ENCODE data around the gene ZNF408. TPM values are rescaled to one million over a fixed set of nuclear protein-coding genes. Genes with fewer than 3 reads are reported as not detected.

Gene ZNF408
- total RNA-seq, 1 experiment from 2014 or later = 12.2 TPM

DNA sequence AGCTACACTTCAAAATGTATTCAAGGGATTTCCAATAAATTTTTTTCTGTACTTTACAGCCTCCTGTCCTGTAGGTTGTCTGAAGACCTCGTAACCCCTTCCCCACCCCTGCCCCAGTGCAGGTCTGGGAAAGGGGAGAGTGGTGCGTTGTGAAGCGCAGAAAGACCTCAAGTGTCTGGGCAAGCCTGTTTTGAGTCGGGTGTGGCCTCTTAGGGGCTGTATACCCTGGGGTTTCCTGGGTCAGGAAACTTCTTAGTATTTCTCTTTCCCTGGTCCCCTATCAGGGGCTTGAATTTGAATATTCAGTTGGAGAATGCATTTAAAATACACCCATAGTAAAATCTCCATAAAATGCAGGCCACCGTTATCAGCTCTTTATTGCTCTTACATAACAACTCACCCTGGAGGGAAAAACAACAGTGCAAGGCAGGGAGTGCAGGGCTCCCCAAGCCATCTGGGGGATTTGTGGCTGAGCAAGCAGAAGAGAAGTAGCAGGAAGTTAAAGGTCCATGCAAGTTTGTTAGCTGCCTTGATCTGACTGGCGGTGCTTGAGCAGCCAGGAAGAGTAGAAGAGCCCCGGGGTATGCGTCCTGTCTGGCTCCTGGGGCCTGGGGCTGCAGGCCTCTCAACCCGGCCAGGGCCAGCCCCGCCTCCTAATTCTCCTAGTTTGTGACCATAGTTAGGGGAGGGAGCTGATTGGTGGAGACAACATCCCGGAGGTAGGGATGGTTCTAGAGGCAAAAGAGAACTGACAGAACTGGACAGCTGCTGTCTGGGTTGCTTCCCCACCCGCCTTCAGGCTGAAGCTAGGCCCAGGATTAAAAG, 26.2 kb upstream of the ZNF408 start:
- in situ Hi-C loops (cut with HindIII; ENCODE audit: low pct_unique_long_range_greater_than_20kb, low sequenced_read_pairs) = no loop called here
- no peak for DNase-seq (ENCODE audit: low read depth)

- in situ Hi-C loops (cut with HindIII; ENCODE audit: low pct_unique_long_range_greater_than_20kb, low sequenced_read_pairs) = no loop called here
- no peak for DNase-seq (ENCODE audit: low read depth)
Measured at GRCh38 chr11:46675288-46675851, 25.5 kb upstream of the ZNF408 start.

DNA sequence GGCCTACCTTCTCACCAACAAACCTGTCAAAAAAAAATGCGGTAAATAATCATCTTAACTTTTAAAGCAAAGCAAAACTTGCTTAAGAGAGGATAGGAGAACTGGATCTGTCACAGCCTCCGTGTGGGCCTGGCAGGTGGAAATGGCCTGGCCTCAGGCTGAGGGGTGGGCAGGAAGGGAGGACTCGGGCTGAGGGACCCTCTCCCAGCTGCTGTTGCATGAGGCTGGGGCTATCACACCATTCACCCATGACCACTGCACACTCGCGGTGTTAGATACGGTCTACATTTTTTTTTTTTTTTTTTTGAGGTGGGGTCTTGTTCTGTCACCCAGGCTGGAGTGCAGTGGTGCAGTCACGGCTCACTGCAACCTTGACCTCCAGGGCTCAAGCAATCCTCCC, 24.9 kb upstream of the ZNF408 start:
- in situ Hi-C loops (cut with HindIII; ENCODE audit: low pct_unique_long_range_greater_than_20kb, low sequenced_read_pairs) = no loop called here

GRCh38 chr11:46676436-46677158, 24.2 kb upstream of the ZNF408 start:
- in situ Hi-C loops (cut with HindIII; ENCODE audit: low pct_unique_long_range_greater_than_20kb, low sequenced_read_pairs) = no loop called here
- no peak for DNase-seq (ENCODE audit: low read depth)

More for the DNA sequence above, 24.9 kb upstream of the ZNF408 start:
- DNase-seq (ENCODE audit: low read depth) = no peak

DNA sequence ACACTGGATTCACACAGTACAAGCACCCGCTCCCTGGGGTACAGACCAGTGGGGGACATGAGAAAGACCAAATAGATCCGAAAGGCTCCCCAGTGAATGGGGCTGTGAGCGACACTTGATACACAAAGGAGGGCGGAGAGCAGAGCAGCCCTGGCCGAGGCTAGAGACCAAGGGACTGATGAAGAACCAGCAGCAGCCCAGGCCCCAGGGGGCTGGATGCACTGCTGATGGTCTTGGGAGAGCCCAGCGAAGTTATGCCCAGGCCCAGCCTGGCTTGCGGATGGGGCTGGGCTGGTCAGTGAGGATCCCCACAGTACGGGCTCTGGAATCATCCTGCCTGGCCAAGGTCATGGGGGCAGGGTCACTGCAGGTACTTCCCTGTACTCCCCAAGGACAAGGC, 23.7 kb upstream of the ZNF408 start:
- in situ Hi-C loops (cut with HindIII; ENCODE audit: low pct_unique_long_range_greater_than_20kb, low sequenced_read_pairs) = no loop called here
- no peak for DNase-seq (ENCODE audit: low read depth)

GRCh38 chr11:46677991-46678740, 22.7 kb upstream of the ZNF408 start:
- no peak for DNase-seq (ENCODE audit: low read depth)
- in situ Hi-C loops (cut with HindIII; ENCODE audit: low pct_unique_long_range_greater_than_20kb, low sequenced_read_pairs) = no loop called here

DNA sequence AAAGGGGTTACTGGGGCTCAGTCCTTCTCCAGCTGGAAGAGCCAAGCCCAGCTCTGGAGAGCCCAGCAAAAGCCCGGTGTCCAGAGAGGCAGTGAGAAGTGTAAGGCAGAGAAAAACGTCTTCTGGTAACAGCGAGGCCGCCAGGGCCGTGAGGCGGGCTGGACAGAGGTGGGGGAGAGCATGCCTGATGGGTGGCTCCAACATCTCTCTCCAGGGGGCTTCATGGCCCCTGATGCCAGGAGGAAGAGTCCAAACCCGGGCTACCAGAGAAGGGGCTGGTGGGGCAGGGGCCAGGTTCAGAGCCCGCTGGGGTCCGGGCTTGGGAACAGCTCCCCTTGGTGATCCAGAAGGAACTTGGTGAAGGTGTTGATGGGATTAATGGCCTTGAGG, 22.1 kb upstream of the ZNF408 start:
- DNase-seq (ENCODE audit: low read depth) = no peak
- in situ Hi-C loops (cut with HindIII; ENCODE audit: low pct_unique_long_range_greater_than_20kb, low sequenced_read_pairs) = no loop called here

- in situ Hi-C loops (cut with HindIII; ENCODE audit: low pct_unique_long_range_greater_than_20kb, low sequenced_read_pairs) = no loop called here
- DNase-seq (ENCODE audit: low read depth) = no peak
Measured at GRCh38 chr11:46679241-46680163, 21.3 kb upstream of the ZNF408 start.

GRCh38 chr11:46680164-46680760, 20.6 kb upstream of the ZNF408 start:
- in situ Hi-C loops (cut with HindIII; ENCODE audit: low pct_unique_long_range_greater_than_20kb, low sequenced_read_pairs) = no loop called here
- DNase-seq (ENCODE audit: low read depth) = no peak

GRCh38 chr11:46680815-46681214, 20.0 kb upstream of the ZNF408 start:
- no peak for DNase-seq (ENCODE audit: low read depth)
- in situ Hi-C loops (cut with HindIII; ENCODE audit: low pct_unique_long_range_greater_than_20kb, low sequenced_read_pairs) = no loop called here

GRCh38 chr11:46681814-46682213, 19.0 kb upstream of the ZNF408 start:
- DNase-seq (ENCODE audit: low read depth) = no peak
- in situ Hi-C loops (cut with HindIII; ENCODE audit: low pct_unique_long_range_greater_than_20kb, low sequenced_read_pairs) = no loop called here

DNA sequence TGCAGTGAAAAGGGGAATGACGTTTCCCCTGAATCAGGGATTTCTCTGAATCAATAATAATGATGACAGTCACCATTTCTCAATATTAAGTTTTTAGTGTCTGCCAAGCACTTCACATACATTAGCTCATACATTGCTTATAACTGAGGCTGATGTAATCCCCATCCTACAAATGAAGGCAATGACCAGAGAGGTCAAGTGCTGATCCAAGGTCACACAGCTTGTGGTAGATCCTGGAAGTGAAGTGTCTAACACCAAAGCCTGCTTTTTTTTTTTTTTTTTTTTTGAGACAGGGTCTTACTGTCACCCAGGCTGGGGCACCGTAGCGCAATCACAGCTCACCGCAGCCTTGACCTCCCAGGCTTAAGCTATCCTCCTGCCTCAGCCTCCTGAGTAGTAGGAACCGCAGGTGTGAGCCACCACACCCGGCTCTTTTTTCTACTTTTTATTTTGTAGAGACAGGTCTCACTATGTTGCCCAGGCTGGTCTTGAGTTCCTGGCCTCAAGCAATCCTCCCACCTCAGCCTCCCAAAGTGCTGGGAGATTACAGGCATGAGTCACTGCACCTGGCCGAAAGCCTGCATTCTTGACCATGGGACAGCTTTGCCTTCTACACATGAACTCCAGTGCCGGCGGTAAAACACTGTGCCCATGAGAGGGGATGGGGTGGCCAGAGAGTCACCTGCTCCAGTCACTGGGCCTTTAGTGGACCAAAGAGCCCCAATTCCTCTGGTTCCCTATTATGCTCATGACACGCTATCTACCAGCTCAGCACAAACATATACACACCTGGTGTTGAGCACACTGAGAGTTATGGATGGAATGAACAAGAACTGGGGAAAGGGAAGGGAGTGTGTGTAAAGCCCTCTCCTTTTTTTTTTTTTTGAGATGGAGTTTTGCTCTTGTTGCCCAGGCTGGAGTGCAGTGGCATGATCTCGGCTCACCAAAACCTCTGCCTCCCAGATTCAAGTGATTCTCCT, 17.8 kb upstream of the ZNF408 start:
- DNase-seq (ENCODE audit: low read depth) = no peak
- in situ Hi-C loops (cut with HindIII; ENCODE audit: low pct_unique_long_range_greater_than_20kb, low sequenced_read_pairs) = no loop called here

GRCh38 chr11:46684367-46684766, 16.5 kb upstream of the ZNF408 start:
- in situ Hi-C loops (cut with HindIII; ENCODE audit: low pct_unique_long_range_greater_than_20kb, low sequenced_read_pairs) = no loop called here

GRCh38 chr11:46686886-46687795, 13.7 kb upstream of the ZNF408 start:
- DNase-seq (ENCODE audit: low read depth) = no peak
- in situ Hi-C loops (cut with HindIII; ENCODE audit: low pct_unique_long_range_greater_than_20kb, low sequenced_read_pairs) = no loop called here

More at GRCh38 chr11:46684367-46684766, 16.5 kb upstream of the ZNF408 start:
- DNase-seq (ENCODE audit: low read depth) = no peak

- in situ Hi-C loops (cut with HindIII; ENCODE audit: low pct_unique_long_range_greater_than_20kb, low sequenced_read_pairs) = no loop called here
Measured at GRCh38 chr11:46690702-46691101, 10.1 kb upstream of the ZNF408 start.

More at GRCh38 chr11:46690702-46691101, 10.1 kb upstream of the ZNF408 start:
- DNase-seq (ENCODE audit: low read depth) = no peak
